ENCODE data around the gene AGAP1. TPM values are rescaled to one million over a fixed set of nuclear protein-coding genes. Genes with fewer than 3 reads are reported as not detected.

Gene AGAP1
- total and polyA plus RNA-seq, 2 donors (not counting 3 experiments of a cell fraction or from before 2014, with no cell fraction given): 10.2 to 20.9 TPM

- FAIRE-seq: no peak
- no peaks in the 10 kb centered on the region for H3K4me1 ChIP-seq (ENCODE audit: control insufficient read depth, extremely low read depth, insufficient read depth, low read length)
- no peak overlapping the region for H3K4me3 ChIP-seq (replicated peaks in 1 of 3; ENCODE audit: insufficient read depth in 1 of 3, low read depth in 1 of 3, low read length in 3 of 3)
- no TSS peak for BruUV-seq (replicated peaks)
- CTCF ChIA-PET: no interaction called here
- POLR2A ChIA-PET: no interaction called here
- H2AFZ ChIP-seq (ENCODE audit: low read depth, low read length): no peak overlapping the region
- H3K9me3 ChIP-seq (replicated peaks; ENCODE audit: control insufficient read depth, insufficient read depth, low read length): no peaks in the 10 kb centered on the region
- H3K27me3 ChIP-seq (ENCODE audit: control insufficient read depth in 2 of 2, insufficient read depth in 2 of 2, low read length in 2 of 2): no peaks in the 10 kb centered on the region
- no peak for TF ChIP-seq GATA2 (IDR thresholded peaks at IDR 0.05; ENCODE audit: insufficient read depth, insufficient read length, low read depth, low read length)
- TF ChIP-seq POLR2AphosphoS5 (IDR thresholded peaks at IDR 0.05; ENCODE audit: insufficient read depth, low read depth, low read length): no peak
- no peak for DNase-seq (ENCODE audit: low read depth, low spot score)
- H3K27ac ChIP-seq (ENCODE audit: insufficient read depth, low read depth, low read length): no peak overlapping the region
- dilution Hi-C loops (cut with MboI; ENCODE audit: extremely low pct_ligation_motif_present, low sequenced_read_pairs): no loop called here
- H3K36me3 ChIP-seq (ENCODE audit: control insufficient read depth in 2 of 2, extremely low read depth in 1 of 2, insufficient read depth in 2 of 2, low read length in 2 of 2): no peaks in the 10 kb centered on the region
- intact Hi-C loops (cut with micrococcal nuclease): no loop called here
- no peaks in the 10 kb centered on the region for H3K79me2 ChIP-seq (ENCODE audit: control insufficient read depth, insufficient read depth, low read length)
- H3K4me2 ChIP-seq (ENCODE audit: insufficient read depth, low read length): no peak overlapping the region
- no peaks in the 10 kb centered on the region for H4K20me1 ChIP-seq (replicated peaks; ENCODE audit: control insufficient read depth, extremely low read depth, insufficient read depth, low read length)
- H3K9ac ChIP-seq (replicated peaks; ENCODE audit: extremely low read depth, insufficient read depth, low read length): no peak overlapping the region
- H3K9me1 ChIP-seq (replicated peaks; ENCODE audit: control insufficient read depth, extremely low read depth, insufficient read depth, low read length): no peaks in the 10 kb centered on the region
These were observed 534.2 kb downstream of the AGAP1 start for GRCh38 chr2:236028066-236028465.

- TF ChIP-seq EZH2 (IDR thresholded peaks at IDR 0.05; ENCODE audit: borderline replicate concordance, low read depth, low read length, severe bottlenecking) (no peak), MAX (IDR thresholded peaks at IDR 0.05; ENCODE audit: insufficient read depth, insufficient read length) (no peak), GATA2 (IDR thresholded peaks at IDR 0.05; ENCODE audit: insufficient read depth, insufficient read length, low read depth, low read length) (no peak)
- H3K79me2 ChIP-seq (ENCODE audit: control insufficient read depth, insufficient read depth, low read length): no peaks in the 10 kb centered on the region
- no peaks in the 10 kb centered on the region for H3K9me1 ChIP-seq (replicated peaks; ENCODE audit: control insufficient read depth, extremely low read depth, insufficient read depth, low read length)
- H3K36me3 ChIP-seq (ENCODE audit: control insufficient read depth in 2 of 2, extremely low read depth in 1 of 2, insufficient read depth in 2 of 2, low read length in 2 of 2): no peaks in the 10 kb centered on the region
- H2AFZ ChIP-seq (ENCODE audit: low read depth, low read length): no peak overlapping the region
- intact Hi-C loops (cut with micrococcal nuclease): no loop called here
- no TSS peak for BruUV-seq (replicated peaks)
- no peaks in the 10 kb centered on the region for H3K4me1 ChIP-seq (ENCODE audit: control insufficient read depth, extremely low read depth, insufficient read depth, low read length)
- no peak overlapping the region for H3K4me3 ChIP-seq (replicated peaks in 1 of 3; ENCODE audit: insufficient read depth in 1 of 3, low read depth in 1 of 3, low read length in 3 of 3)
- dilution Hi-C loops (cut with MboI; ENCODE audit: extremely low pct_ligation_motif_present, low sequenced_read_pairs): no loop called here
- no peak for DNase-seq (ENCODE audit: low read depth, low spot score)
- POLR2A ChIA-PET: no interaction called here
- no peaks in the 10 kb centered on the region for H3K27me3 ChIP-seq (ENCODE audit: control insufficient read depth in 2 of 2, insufficient read depth in 2 of 2, low read length in 2 of 2)
- no peak overlapping the region for H3K9ac ChIP-seq (replicated peaks; ENCODE audit: extremely low read depth, insufficient read depth, low read length)
- no peaks in the 10 kb centered on the region for H3K9me3 ChIP-seq (replicated peaks; ENCODE audit: control insufficient read depth, insufficient read depth, low read length)
- CTCF ChIA-PET: interaction anchor here (1.3 kb wide), 1 partner anchor 11 kb away, joined by 3 read pairs; no protein-coding TSS in a partner anchor
- FAIRE-seq: no peak
- H3K27ac ChIP-seq (ENCODE audit: insufficient read depth, low read depth, low read length): no peak overlapping the region
- H3K4me2 ChIP-seq (ENCODE audit: insufficient read depth, low read length): no peak overlapping the region
- no peaks in the 10 kb centered on the region for H4K20me1 ChIP-seq (replicated peaks; ENCODE audit: control insufficient read depth, extremely low read depth, insufficient read depth, low read length)
These were observed 539.6 kb downstream of the AGAP1 start for GRCh38 chr2:236033462-236033861.

Data from endothelial cell of umbilical vein (primary cell).